ENCODE data around the gene NUP88. TPM values are rescaled to one million over a fixed set of nuclear protein-coding genes. Genes with fewer than 3 reads are reported as not detected.

The NUP88 gene
- total RNA-seq, 1 donor from 2014 or later: 94.0 TPM

GRCh38 chr17:5418858-5419355 is 555 bp downstream of the NUP88 start:
- peak; percentile 58 for DNase-seq

GRCh38 chr17:5416901-5417300 is 2.6 kb downstream of the NUP88 start:
- DNase-seq: no peak

GRCh38 chr17:5413682-5414081 is 5.8 kb downstream of the NUP88 start:
- DNase-seq: no peak

GRCh38 chr17:5410594-5411272 is 8.7 kb downstream of the NUP88 start:
- DNase-seq: no peak

GRCh38 chr17:5408186-5408585 is 11.3 kb downstream of the NUP88 start:
- no peak for DNase-seq

- DNase-seq: no peak
Observed at GRCh38 chr17:5405400-5405799, 14.1 kb downstream of the NUP88 start.

- no peak for DNase-seq
Observed at GRCh38 chr17:5399767-5400166, 19.7 kb downstream of the NUP88 start.

GRCh38 chr17:5396612-5397011 is 22.9 kb downstream of the NUP88 start:
- no peak for DNase-seq

GRCh38 chr17:5391678-5392077 is 27.8 kb downstream of the NUP88 start:
- no peak for DNase-seq

- DNase-seq: no peak
Observed at GRCh38 chr17:5381542-5381941, 37.9 kb downstream of the NUP88 start.

GRCh38 chr17:5380491-5381135 is 38.8 kb downstream of the NUP88 start:
- DNase-seq: no peak

GRCh38 chr17:5379351-5380107 is 39.9 kb downstream of the NUP88 start:
- DNase-seq: no peak

GRCh38 chr17:5378566-5379207 is 40.8 kb downstream of the NUP88 start:
- DNase-seq: no peak

GRCh38 chr17:5373112-5373511 is 46.4 kb downstream of the NUP88 start:
- DNase-seq: no peak

- DNase-seq: no peak
Observed at GRCh38 chr17:5370411-5370810, 49.1 kb downstream of the NUP88 start.

GRCh38 chr17:5365831-5366230 is 53.6 kb downstream of the NUP88 start:
- no peak for DNase-seq

- DNase-seq: no peak
Observed at GRCh38 chr17:5364696-5365095, 54.8 kb downstream of the NUP88 start.

GRCh38 chr17:5364156-5364555 is 55.3 kb downstream of the NUP88 start:
- no peak for DNase-seq

- no peak for DNase-seq
Observed at GRCh38 chr17:5362162-5362811, 57.2 kb downstream of the NUP88 start.

GRCh38 chr17:5361426-5361825 is 58.0 kb downstream of the NUP88 start:
- DNase-seq: no peak

GRCh38 chr17:5355421-5356129 is 63.9 kb downstream of the NUP88 start:
- DNase-seq: peak; percentile 29

All from tongue (tissue), 2 donors.